Muscle of leg (tissue), 11 donors: Measurements from ENCODE around the gene FASTK. TPM values are rescaled to one million over a fixed set of nuclear protein-coding genes. Genes with fewer than 3 reads are reported as not detected.
A peak's percentile ranks its signal among the peaks of the same experiment; 100 is the strongest.

Experiments
- DNase-seq: peaks from one replicate; pipeline ENCODE4 v3.0.0; 2013
- H3K27ac ChIP-seq: one replicate; pipeline ENCODE4 v1.5.1; 2013; ENCODE audit warnings: mild to moderate bottlenecking, low read length, control low read depth
- H3K27me3 ChIP-seq: one replicate; pipeline ENCODE4 v1.6.1; 2013; ENCODE audit warnings: low read length; ENCODE audit not compliant: control insufficient read depth, insufficient read depth
- H3K36me3 ChIP-seq: one replicate; pipeline ENCODE4 v1.6.1; 2013; ENCODE audit warnings: low read length; ENCODE audit not compliant: control insufficient read depth, insufficient read depth
- H3K4me1 ChIP-seq: one replicate; pipeline ENCODE4 v1.6.1; 2013; ENCODE audit warnings: low read length; ENCODE audit not compliant: control insufficient read depth, insufficient read depth
- H3K4me3 ChIP-seq: one replicate; pipeline ENCODE4 v1.5.1; 2013; ENCODE audit warnings: low read length, control low read depth
- H3K9me3 ChIP-seq: replicated peaks from 2 replicates; pipeline ENCODE4 v1.6.1; 2013; ENCODE audit warnings: low read depth, low read length; ENCODE audit not compliant: control insufficient read depth
- WGBS: methylation state at CpG from one replicate; pipeline ENCODE4 v1.1.5; 2013; ENCODE audit warnings: missing lambda C conversion rate; ENCODE audit not compliant: insufficient coverage; 5-methylcytosine and 5-hydroxymethylcytosine counted together
- polyA plus RNA-seq, 8 donors: library from polyadenylated mRNA; unstranded; fragments of 120-200 nt; gene quantifications; one replicate each; pipeline versions ENCODE4 v1.2.1 to v1.2.3, GENCODE V29; 2013; ENCODE audit warnings: inconsistent platforms in 1 of 8, low replicate concordance in 1 of 8; ENCODE audit not compliant: insufficient read length in 8 of 8, insufficient read depth in 1 of 8
- total RNA-seq: library from RNA; stranded (reverse); fragments of 120-200 nt; gene quantifications from one replicate; pipeline ENCODE4 v1.2.4, GENCODE V29; 2013

FASTK gene
- total and polyA plus RNA-seq, 9 donors = 65.2 to 90.1 (median 81.2) TPM

GRCh38 chr7:151082141-151083070 lies 1.8 kb upstream of the FASTK start:
- H3K4me3 ChIP-seq = peak overlapping the region; percentile 72
- WGBS = 58% methylated on average over 34 of the region's 42 CpGs
- no peaks in the 10 kb centered on the region for H3K27me3 ChIP-seq
- peak overlapping the region; percentile 93 for H3K27ac ChIP-seq
- H3K9me3 ChIP-seq = no peaks in the 10 kb centered on the region
- peaks cover 59% of the 10 kb centered on the region for H3K4me1 ChIP-seq
- H3K36me3 ChIP-seq = no peaks in the 10 kb centered on the region
- no peak for DNase-seq

GRCh38 chr7:151081170-151082101 lies 827 bp upstream of the FASTK start:
- Histone ChIP-seq H3K27me3 (no peaks in the 10 kb centered on the region), H3K4me1 (peaks cover 59% of the 10 kb centered on the region), H3K4me3 (peak overlapping the region; percentile 95), H3K36me3 (peaks cover 6% of the 10 kb centered on the region), H3K27ac (peak overlapping the region; percentile 93), H3K9me3 (no peaks in the 10 kb centered on the region)
- DNase-seq = no peak
- WGBS = 15% methylated on average over 53 of the region's 64 CpGs

- Histone ChIP-seq H3K4me3 (peak overlapping the region; percentile 95), H3K9me3 (no peaks in the 10 kb centered on the region), H3K36me3 (peaks cover 20% of the 10 kb centered on the region), H3K4me1 (peaks cover 50% of the 10 kb centered on the region), H3K27me3 (no peaks in the 10 kb centered on the region), H3K27ac (peak overlapping the region; percentile 93)
- no peak for DNase-seq
- WGBS = 0% methylated on average over 31 of the region's 31 CpGs
Observed at GRCh38 chr7:151080067-151080521, 515 bp downstream of the FASTK start.

GRCh38 chr7:151079199-151079910 lies 1.3 kb downstream of the FASTK start:
- Histone ChIP-seq H3K4me1 (peaks cover 49% of the 10 kb centered on the region), H3K36me3 (peaks cover 27% of the 10 kb centered on the region), H3K4me3 (peak overlapping the region; percentile 95), H3K27ac (no peak overlapping the region), H3K9me3 (no peaks in the 10 kb centered on the region), H3K27me3 (no peaks in the 10 kb centered on the region)
- DNase-seq = no peak
- WGBS = 64% methylated on average over 22 of the region's 27 CpGs

- Histone ChIP-seq H3K27ac (no peak overlapping the region), H3K4me1 (peaks cover 42% of the 10 kb centered on the region), H3K9me3 (no peaks in the 10 kb centered on the region), H3K4me3 (no peak overlapping the region), H3K36me3 (peaks cover 36% of the 10 kb centered on the region), H3K27me3 (no peaks in the 10 kb centered on the region)
- DNase-seq = peak; percentile 54
- WGBS = 17% methylated on average over 11 of the region's 22 CpGs
Observed at GRCh38 chr7:151078233-151079040, 2.2 kb downstream of the FASTK start.

- no peaks in the 10 kb centered on the region for H3K9me3 ChIP-seq
- WGBS = 62% methylated on average over 8 of the region's 10 CpGs
- H3K4me3 ChIP-seq = no peak overlapping the region
- H3K36me3 ChIP-seq = peaks cover 38% of the 10 kb centered on the region
- H3K27ac ChIP-seq = no peak overlapping the region
- H3K4me1 ChIP-seq = peaks cover 40% of the 10 kb centered on the region
- H3K27me3 ChIP-seq = no peaks in the 10 kb centered on the region
- DNase-seq = no peak
Observed at GRCh38 chr7:151077705-151078232, 2.8 kb downstream of the FASTK start.

GRCh38 chr7:151076863-151077704 lies 3.5 kb downstream of the FASTK start:
- H3K4me1 ChIP-seq = peaks cover 33% of the 10 kb centered on the region

GRCh38 chr7:151075978-151076426 lies 4.6 kb downstream of the FASTK start:
- Histone ChIP-seq H3K27me3 (no peaks in the 10 kb centered on the region), H3K36me3 (peaks cover 53% of the 10 kb centered on the region), H3K4me3 (no peak overlapping the region), H3K4me1 (peaks cover 23% of the 10 kb centered on the region), H3K9me3 (no peaks in the 10 kb centered on the region), H3K27ac (no peak overlapping the region)
- no peak for DNase-seq
- WGBS = 74% methylated on average over 5 of the region's 22 CpGs

More at GRCh38 chr7:151076863-151077704, 3.5 kb downstream of the FASTK start:
- WGBS = 63% methylated on average over 22 of the region's 33 CpGs
- Histone ChIP-seq H3K27me3 (no peaks in the 10 kb centered on the region), H3K27ac (no peak overlapping the region), H3K9me3 (no peaks in the 10 kb centered on the region), H3K36me3 (peaks cover 42% of the 10 kb centered on the region), H3K4me3 (no peak overlapping the region)
- no peak for DNase-seq
